ENCODE data around the gene IGSF5. TPM values are rescaled to one million over a fixed set of nuclear protein-coding genes. Genes with fewer than 3 reads are reported as not detected.

Gene IGSF5
- total and polyA plus RNA-seq, 2 donors (not counting 1 experiment from before 2014, with no cell fraction given): not detected

GRCh38 chr21:39800311-39800710, 55.3 kb downstream of the IGSF5 start:
- intact Hi-C loops (cut with micrococcal nuclease): no loop called here
- H3K4me3 Mint-ChIP-seq: no peak overlapping the region
- Histone ChIP-seq H3K9ac (ENCODE audit: low read length) (no peak overlapping the region), H3K4me1 (ENCODE audit: control insufficient read depth in 2 of 2, insufficient read depth in 2 of 2, low read length in 2 of 2) (no peaks in the 10 kb centered on the region), H3K4me3 (ENCODE audit: control extremely low read depth in 1 of 5, extremely low read depth in 1 of 5, insufficient read depth in 1 of 5, low read depth in 2 of 5, low read length in 4 of 5) (no peak overlapping the region), H4K20me1 (ENCODE audit: control insufficient read depth, insufficient read depth, low read length, poor library complexity, severe bottlenecking) (no peaks in the 10 kb centered on the region), H3K36me3 (replicated peaks in 1 of 2; ENCODE audit: control extremely low read depth in 1 of 2, control insufficient read depth in 1 of 2, extremely low read depth in 1 of 2, insufficient read depth in 2 of 2, low read length in 1 of 2) (no peaks in the 10 kb centered on the region), H3K9me3 (ENCODE audit: control extremely low read depth in 1 of 3, control insufficient read depth in 2 of 3, insufficient read depth in 1 of 3, low read length in 2 of 3) (peaks cover 0 to 20% (median 0%) of the 10 kb centered on the region in 3 donors), H3K27me3 (replicated peaks in 1 of 4; ENCODE audit: control extremely low read depth in 1 of 4, control insufficient read depth in 3 of 4, insufficient read depth in 4 of 4, low read length in 3 of 4) (no peaks in the 10 kb centered on the region), H3K27ac (ENCODE audit: low read length in 2 of 2) (no peak overlapping the region), H3K4me2 (replicated peaks; ENCODE audit: low read depth, low read length, poor library complexity, severe bottlenecking) (no peak overlapping the region), H2AFZ (ENCODE audit: insufficient read depth, low read depth, low read length, poor library complexity, severe bottlenecking) (no peak overlapping the region), H3K79me2 (ENCODE audit: control insufficient read depth, insufficient read depth, low read length) (no peaks in the 10 kb centered on the region)
- H3K27me3 Mint-ChIP-seq: no peaks in the 10 kb centered on the region
- H3K4me1 Mint-ChIP-seq: no peaks in the 10 kb centered on the region
- ATAC-seq (ENCODE audit: low read depth) (no peak), DNase-seq (no peak)
- TF ChIP-seq, protein P1, sequence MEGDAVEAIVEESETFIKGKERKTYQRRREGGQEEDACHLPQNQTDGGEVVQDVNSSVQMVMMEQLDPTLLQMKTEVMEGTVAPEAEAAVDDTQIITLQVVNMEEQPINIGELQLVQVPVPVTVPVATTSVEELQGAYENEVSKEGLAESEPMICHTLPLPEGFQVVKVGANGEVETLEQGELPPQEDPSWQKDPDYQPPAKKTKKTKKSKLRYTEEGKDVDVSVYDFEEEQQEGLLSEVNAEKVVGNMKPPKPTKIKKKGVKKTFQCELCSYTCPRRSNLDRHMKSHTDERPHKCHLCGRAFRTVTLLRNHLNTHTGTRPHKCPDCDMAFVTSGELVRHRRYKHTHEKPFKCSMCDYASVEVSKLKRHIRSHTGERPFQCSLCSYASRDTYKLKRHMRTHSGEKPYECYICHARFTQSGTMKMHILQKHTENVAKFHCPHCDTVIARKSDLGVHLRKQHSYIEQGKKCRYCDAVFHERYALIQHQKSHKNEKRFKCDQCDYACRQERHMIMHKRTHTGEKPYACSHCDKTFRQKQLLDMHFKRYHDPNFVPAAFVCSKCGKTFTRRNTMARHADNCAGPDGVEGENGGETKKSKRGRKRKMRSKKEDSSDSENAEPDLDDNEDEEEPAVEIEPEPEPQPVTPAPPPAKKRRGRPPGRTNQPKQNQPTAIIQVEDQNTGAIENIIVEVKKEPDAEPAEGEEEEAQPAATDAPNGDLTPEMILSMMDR (IDR thresholded peaks at IDR 0.05): no peak
- no peak for TF ChIP-seq EZH2 (IDR thresholded peaks at IDR 0.05; ENCODE audit: borderline replicate concordance, insufficient read depth, low read depth, low read length, poor library complexity, severe bottlenecking)
- WGBS (ENCODE audit: insufficient coverage): 100% methylated on average over 1 of the region's 4 CpGs
- peaks cover 5% of the 10 kb centered on the region for H3K9me3 Mint-ChIP-seq (ENCODE audit: insufficient read depth)
- POLR2A ChIA-PET: no interaction called here
- H3K27ac Mint-ChIP-seq: no peak overlapping the region
- CTCF ChIA-PET: no interaction called here

- Histone ChIP-seq H3K79me2 (ENCODE audit: control insufficient read depth, insufficient read depth, low read length) (no peaks in the 10 kb centered on the region), H3K4me1 (ENCODE audit: control insufficient read depth in 2 of 2, insufficient read depth in 2 of 2, low read length in 2 of 2) (no peaks in the 10 kb centered on the region), H2AFZ (ENCODE audit: insufficient read depth, low read depth, low read length, poor library complexity, severe bottlenecking) (no peak overlapping the region), H3K27me3 (replicated peaks in 1 of 4; ENCODE audit: control extremely low read depth in 1 of 4, control insufficient read depth in 3 of 4, insufficient read depth in 4 of 4, low read length in 3 of 4) (no peaks in the 10 kb centered on the region), H3K9ac (ENCODE audit: low read length) (no peak overlapping the region), H3K4me2 (replicated peaks; ENCODE audit: low read depth, low read length, poor library complexity, severe bottlenecking) (no peak overlapping the region), H4K20me1 (ENCODE audit: control insufficient read depth, insufficient read depth, low read length, poor library complexity, severe bottlenecking) (no peaks in the 10 kb centered on the region), H3K4me3 (ENCODE audit: control extremely low read depth in 1 of 5, extremely low read depth in 1 of 5, insufficient read depth in 1 of 5, low read depth in 2 of 5, low read length in 4 of 5) (no peak overlapping the region), H3K27ac (ENCODE audit: low read length in 2 of 2) (no peak overlapping the region), H3K9me3 (ENCODE audit: control extremely low read depth in 1 of 3, control insufficient read depth in 2 of 3, insufficient read depth in 1 of 3, low read length in 2 of 3) (peaks cover 0 to 15% (median 0%) of the 10 kb centered on the region in 3 donors), H3K36me3 (replicated peaks in 1 of 2; ENCODE audit: control extremely low read depth in 1 of 2, control insufficient read depth in 1 of 2, extremely low read depth in 1 of 2, insufficient read depth in 2 of 2, low read length in 1 of 2) (no peaks in the 10 kb centered on the region)
- DNase-seq: no peak
- TF ChIP-seq, protein P1 (IDR thresholded peaks at IDR 0.05): no peak
- TF ChIP-seq EZH2 (IDR thresholded peaks at IDR 0.05; ENCODE audit: borderline replicate concordance, insufficient read depth, low read depth, low read length, poor library complexity, severe bottlenecking): no peak
- no peak overlapping the region for H3K4me3 Mint-ChIP-seq
- no CpG with 5 or more reads among the region's 2 CpGs for WGBS (ENCODE audit: insufficient coverage)
- CTCF ChIA-PET: no interaction called here
- ATAC-seq (ENCODE audit: low read depth): no peak
- peaks cover 5% of the 10 kb centered on the region for H3K9me3 Mint-ChIP-seq (ENCODE audit: insufficient read depth)
- POLR2A ChIA-PET: no interaction called here
- H3K4me1 Mint-ChIP-seq: no peaks in the 10 kb centered on the region
- no peaks in the 10 kb centered on the region for H3K27me3 Mint-ChIP-seq
- no peak overlapping the region for H3K27ac Mint-ChIP-seq
- intact Hi-C loops (cut with micrococcal nuclease): no loop called here
Measured at GRCh38 chr21:39802217-39802616, 57.2 kb downstream of the IGSF5 start.
